HG02571 (cell line): ENCODE measurements around the gene CAMTA1.

ENCODE experiments used
- ATAC-seq: cut with Tn5 transposase; IDR thresholded peaks from one replicate; pipeline ENCODE4 v1.9.1; 2021; ENCODE audit warnings: mild to moderate bottlenecking, moderate library complexity; ENCODE audit not compliant: unreplicated experiment

Gene CAMTA1

DNA sequence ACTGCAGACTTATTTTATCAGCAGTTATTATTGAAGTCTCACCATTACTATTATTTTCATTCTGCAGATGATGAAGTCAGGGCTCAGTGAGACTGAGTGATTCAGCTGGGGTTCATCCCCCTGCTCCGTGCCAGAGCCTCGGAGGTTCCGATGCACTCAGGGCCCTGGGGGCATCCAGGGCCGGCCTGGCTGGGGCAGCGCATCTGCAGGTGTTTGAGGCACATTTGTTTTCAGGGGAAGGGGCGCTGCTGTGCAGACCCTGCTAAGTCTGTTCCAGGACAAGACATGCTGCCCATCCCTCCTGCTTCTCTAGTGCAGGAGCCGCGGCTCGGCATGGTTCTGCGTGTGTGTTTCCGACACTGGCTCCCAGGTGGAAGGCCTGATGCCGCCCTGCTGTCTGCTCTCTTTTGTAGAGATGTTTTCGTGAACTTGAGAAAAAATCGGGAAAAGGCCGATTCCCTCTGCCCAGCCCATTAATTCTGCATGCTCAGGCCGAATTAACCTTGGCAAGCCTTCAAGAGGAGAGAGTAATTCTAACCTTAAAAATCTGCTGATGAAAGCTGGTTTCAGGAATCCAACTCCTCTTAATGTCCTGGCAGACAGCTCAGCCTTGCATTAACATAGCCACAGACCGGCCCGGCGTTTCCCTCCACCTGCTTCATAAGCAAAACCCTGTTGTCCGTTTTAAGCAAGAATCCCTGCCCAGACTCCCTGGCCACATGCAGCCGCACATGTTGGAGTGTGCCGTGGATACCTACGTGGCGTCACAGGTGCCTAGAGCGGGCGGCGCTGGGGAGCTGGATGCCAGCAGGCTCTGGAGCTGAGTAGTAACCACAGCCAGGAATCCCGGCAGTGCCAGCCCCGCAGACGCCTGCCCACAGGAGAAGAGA is 669.9 kb downstream of the CAMTA1 start:
- no peak for ATAC-seq

DNA sequence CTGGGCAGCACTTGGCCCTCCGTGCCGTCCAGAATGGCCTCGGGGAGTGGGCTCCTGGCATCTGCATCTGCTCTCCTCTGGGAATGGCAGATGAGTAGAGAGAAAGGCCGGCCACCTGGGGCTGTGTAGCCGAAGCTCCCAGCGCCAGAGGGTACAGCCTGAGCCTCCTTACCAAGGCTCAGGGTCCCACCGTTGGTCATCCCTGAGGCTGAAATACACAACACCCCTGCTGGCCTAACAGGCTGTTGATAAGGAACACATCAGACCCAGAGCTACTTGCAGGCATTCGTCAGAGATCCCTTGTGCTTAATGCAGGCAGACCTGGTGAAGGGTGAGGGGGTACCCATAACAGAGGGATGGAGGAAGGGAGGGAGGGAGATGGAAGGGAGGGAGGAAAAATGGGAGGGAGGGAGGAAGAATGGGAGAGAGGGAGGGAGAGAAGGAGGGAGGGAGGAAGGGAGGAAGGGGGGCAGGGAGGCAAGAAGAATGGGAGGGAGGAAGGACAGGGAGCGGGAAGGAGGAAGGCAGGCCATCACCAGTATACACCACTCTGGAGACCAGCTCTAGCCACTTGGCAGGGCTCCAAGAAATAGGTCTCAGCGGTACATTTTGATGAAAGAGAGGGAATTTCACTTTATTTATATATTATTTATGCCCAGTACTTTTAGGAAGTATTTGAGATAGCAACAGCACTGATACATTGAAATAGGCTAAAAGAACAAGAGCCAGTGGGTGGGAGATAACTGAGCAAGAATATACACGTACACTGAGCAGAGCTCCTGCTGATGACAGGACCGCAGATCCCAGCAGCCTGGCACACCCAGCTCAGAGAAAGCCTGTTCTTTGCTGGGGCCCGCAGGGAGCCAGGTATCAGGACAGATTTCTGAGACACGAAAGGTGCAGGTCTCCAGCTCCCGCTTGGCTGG is 670.8 kb downstream of the CAMTA1 start:
- ATAC-seq = no peak

DNA sequence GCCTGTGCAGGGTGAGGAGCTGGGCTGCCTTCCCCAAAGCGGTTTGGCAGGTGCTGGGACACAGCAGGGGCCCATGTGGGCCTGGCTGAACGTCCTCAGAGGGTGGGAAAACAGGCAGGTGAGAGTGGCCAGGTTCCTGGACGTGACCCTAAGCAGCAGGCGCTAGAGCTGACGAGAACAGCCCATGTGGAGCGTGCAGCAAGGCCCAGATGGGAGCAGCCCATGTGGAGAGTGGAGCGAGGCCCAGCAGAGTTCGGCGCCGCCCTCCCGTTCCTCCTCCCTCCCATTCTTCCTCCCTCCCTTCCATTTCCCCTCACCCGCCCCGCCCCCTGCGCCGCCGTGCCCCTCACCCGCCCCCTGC is 671.4 kb downstream of the CAMTA1 start:
- no peak for ATAC-seq

DNA sequence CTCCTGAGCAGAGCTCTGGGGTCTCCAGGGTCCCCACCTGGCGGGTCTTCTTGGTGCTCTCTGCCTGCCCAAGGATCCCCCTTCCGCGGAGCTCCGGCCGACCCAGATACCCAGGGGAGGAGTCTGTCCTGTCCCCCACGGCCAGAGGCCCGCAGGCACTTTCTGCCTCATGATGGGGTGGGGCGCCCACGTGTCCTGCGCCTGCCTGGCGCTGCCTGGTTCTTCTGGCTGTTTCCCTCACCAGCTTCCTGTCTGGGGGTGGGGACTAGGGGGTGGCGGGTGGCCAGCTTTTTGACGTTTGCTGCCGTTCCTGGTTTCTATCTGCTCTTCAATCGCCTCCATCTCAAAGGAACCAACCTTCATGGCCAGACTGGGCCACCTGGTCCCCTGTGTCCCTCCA is 672.6 kb downstream of the CAMTA1 start:
- no peak for ATAC-seq

DNA sequence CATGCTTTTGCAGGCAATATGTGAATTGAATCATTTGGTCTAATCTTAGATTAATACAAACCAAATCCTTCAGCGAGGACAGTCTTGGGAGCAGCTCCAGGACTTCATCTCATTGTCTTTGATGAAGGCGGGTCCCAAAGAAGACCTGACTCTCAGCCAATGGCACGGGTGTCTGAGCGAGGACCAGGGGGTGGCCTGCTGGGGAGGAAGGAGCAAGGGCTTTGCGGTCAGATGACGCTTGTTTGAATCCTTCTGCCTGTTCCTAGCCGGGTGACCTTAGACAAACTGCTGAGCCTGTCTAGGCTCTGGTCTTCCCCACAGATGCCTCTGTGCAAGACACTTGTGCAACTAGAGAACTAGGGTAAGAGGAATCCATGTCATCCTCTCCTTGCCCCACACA is 673.7 kb downstream of the CAMTA1 start:
- ATAC-seq = no peak

DNA sequence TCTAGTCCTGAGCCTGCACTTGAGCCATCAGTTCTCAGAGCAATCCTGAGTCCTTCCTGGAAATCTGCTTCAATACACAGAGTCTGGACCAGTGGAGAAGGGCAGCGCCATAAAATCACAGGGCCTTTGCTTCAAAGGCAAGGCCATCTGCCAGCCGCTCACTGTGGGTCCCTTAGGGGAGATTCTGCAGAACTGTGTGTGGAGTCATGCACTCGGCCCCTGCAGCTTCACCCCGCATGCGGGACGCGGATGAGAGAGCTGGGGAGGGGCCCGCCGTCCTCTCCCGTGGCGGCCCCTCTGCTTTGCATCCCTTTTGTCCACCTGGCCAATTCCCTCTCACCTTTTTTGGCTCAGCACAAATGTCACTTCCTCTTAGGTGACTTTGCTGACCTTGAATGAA is 674.7 kb downstream of the CAMTA1 start:
- no peak for ATAC-seq

DNA sequence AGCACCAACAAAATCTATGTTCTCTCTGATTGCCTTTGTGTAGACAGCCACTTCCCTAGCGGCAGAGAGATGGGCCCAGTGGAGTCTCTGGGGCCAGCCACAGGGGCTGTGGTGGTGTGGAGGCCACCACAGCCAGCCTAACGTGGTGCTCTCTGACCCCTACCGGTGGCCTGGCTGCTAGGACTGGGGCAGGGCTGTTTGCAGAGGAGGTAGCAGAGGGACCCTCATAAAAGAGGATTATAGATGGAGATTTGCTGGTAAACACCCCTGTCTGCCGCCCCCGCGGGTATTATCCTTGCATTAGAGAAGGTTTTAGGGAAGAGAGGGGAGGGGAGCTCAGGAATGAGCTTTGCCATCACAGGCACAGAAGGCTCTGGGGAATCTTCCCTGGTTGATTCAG is 675.6 kb downstream of the CAMTA1 start:
- ATAC-seq = no peak

DNA sequence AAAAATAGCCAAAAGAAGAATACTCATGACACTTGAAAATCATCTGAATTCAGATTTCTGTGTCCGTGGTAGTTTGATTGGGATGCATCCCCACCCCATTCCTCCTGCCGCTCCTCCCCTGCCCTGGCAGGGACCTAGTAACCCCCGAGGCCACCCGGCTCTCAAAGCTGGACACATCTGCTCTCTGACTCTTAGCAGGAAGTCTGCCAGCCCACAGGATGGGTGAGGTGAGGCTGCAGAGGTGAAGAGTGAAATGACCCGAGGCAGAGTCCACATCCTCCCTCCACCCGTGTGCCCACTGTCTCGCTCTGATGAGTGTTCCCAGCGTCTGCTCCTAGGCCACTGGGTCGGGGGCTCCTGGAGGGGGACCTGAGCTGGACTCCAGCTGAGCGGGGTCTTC is 677.4 kb downstream of the CAMTA1 start:
- ATAC-seq = no peak

DNA sequence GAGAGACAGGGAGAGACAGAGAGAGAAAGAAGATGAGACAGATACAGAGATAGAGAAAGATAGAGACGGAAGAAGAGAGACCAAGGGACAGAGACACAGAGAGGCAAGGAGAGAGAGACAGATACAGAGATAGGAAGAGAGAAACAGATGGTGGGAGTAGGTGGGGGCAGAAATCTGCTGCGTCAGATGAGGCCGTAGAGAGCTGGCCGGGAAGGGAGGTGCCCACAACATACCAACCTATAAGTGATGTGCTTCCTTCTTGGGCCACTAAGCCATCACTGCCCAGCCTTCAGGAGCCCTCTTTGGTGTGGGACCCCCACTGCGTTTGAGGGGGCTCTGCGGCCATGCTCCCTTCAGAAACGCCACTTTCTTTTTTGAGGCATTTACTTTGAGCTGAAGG is 678.3 kb downstream of the CAMTA1 start:
- no peak for ATAC-seq

DNA sequence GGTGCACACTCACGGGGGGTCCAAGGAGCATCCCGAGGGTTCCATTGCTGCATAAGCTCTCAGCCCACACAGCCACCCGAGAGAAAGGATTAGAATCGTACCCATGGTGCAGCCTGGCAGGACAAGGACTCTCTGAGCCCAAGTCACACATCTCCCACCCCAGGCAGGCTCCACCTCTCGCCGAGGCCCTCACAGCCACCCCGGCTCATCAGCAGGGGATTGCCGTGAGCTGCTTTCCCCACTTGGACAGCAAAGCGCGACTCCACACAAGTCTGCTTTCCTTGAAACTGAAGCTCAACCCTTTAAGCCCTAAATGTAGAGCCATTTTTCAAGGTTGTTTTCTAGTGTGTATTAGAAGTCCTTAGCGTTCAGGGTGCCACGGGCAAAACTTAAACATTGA is 679.5 kb downstream of the CAMTA1 start:
- ATAC-seq = no peak

DNA sequence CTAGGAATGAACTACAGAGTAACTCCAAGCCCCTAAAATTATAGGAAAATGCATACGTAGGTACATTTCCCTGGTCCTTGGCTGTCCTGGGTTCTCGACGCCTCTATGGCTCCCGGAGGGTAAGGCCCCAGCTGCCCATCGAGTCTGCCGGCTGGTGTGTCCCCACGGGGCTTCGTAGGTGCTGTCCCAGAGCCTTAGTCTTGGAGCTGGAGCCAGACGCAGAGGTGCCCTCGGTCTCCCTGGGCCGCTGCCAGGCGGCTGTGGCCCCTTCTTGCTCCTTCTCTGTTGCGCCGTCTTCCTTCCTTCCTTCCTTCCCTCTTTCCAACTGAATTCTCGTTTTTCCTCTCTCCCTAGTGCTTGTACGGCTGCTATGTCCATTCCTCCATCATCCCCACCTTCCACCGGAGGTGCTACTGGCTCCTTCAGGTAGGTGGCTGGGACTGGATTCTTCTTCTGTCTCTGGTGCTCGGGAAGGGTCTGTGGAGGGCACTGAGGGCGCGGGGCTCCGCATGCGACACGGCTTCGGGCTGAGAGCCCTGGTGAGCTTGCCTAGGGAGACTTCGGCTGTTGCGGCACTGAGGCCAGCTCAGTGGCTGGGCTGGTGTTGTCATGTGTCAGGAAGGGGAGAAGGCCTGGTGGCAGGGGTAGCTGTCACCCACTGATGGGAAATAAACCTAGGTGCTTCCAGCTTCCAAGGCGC is 682.4 kb downstream of the CAMTA1 start:
- ATAC-seq = no peak

DNA sequence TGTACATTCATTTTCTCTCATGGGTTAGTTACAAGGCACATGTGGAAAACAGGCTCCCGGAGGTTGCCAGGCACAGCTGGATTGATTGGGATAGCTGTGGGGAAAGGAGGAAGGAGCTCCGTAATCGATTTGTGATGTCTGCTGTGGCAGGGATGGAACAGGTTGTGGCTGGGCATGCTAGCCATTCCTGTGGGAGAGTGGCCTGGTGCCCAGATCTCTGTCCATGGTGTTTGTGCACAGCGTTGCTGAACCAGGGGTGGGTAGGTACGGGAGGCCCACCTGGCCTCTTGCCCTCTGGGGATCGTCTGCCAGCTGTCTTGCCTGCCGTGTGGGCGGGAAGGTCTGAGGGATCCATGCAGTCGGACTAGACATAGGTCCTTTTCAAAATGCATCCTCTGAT is 683.0 kb downstream of the CAMTA1 start:
- no peak for ATAC-seq

DNA sequence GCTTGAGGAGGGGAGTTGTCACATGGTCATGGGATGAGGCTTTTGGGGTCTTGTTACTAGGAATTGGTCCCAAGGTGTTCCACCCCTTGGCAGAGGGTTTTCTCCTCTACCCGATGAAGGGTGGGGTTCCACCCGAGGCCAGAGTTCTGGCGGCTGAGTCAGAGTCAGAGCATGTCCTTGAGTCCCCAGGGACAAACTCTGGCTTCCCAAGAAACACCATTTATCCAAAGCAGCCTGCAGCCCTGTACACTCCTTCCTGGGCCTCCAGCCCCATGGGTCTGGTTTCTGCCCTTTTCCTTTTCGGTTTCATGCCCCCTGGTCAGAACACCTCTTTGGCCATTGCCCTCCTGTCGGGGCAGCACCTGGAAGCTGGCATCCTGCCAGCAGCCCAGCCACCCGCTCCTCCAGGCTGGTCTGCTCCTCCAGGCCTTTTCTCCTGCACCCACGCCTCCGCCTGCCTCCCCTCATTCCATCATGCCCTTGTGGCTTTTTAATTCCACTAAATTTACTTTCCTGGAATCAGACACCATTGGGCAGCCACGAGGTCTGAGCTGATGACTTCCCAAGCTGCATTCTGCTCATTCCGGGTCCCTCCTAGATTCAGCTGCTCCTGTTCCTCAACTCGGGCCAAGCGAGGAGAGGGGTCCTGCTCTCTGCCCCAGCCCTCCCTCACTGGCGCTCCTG is 684.1 kb downstream of the CAMTA1 start:
- no peak for ATAC-seq

DNA sequence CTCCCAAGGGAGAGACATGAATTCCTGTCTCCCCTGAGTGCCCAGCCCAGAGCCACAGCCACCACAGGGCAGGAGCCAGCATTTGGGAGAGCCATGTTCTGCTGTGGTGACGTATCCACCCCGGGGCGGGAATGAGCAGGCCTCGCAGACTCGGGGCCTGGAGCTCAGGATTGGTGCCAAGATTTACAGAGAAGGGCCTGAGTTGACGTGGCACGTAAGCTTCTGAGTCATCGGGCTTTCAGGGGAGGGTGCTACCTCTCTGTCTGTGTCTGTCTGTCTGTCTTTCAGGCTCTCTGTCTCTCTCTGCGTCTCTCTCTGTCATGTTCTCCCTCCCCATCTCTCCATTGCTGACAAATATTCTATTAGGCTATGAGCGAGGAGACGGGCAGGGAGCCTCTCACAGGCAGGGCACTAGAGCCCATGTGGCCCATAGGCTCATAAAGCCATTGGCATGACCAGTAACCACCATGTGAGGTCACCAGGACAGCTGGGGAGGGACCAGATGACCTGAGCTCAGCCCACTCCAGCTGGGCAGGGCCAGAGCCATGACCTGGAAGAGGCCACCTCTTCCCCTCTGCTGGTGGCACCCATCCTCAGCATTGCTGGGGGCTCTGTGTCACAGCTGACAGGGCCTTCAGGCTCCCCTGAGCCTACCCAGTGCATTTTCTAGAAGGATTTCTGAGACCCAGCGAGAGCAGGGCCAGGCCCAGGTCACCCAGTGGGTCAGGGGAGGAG is 685.8 kb downstream of the CAMTA1 start:
- no peak for ATAC-seq

DNA sequence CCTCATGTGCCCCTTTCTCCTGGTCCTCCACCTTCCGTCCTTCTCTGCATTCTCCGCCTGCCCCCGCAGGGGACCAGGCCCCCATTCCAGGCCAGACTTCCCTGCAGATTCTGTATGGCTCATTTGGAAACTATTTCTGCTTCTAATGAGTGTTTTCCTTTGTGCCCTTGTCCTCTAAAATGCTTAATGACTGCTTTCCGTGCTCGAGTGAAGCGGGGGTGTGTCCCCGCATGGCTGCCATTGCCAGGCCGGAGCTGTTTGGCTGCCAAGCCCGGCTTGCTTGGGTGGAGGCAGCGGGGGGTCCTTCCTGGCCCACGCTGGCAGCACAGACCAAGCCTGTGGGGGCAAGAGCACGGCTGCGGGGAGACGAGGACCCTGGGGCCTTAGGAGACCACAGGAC is 686.6 kb downstream of the CAMTA1 start:
- ATAC-seq = no peak

DNA sequence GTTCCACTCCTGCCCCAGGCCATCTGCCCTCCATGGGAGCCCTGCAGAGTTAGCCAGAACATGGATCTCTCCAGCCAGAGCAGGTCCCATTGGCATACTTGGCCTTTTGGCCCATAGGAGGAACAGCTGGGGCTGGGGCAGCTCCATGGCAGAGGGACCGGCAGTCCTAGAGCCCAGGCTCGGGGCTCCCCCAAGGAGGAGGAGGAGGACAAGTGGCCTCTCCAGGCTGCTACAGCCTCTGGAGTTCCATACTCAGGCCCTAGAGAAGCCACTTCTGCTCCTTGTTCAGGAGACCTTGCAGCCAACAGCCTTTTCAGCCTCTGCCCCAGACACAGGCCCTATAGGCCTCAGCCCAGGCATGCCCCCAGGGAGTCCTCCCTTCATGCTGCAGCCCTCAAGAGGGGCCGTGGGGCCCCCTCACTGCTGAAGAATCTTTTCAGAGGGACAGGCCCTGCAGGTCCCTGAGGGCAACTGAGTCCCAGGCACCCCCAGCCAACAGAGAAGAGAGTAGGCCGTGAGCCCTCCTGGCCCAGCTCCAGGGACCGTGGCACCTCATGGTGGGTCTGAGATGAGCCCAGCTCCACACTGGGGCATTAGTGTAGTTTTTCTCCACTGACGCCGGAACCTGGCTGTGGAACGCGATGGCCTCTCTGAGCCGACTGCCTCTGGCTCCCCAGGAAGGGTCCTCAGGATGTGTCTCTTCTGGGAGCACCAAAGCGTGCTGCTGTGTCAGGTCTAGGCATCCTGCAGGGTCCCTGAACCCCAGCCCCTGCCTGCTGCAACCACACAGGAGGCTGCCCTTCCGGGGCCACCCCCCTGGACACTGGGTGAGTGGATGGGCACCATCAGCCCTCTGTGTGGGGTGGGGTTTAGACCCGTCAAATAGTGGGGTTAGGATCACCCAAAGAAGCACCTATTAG is 688.2 kb downstream of the CAMTA1 start:
- ATAC-seq = no peak

DNA sequence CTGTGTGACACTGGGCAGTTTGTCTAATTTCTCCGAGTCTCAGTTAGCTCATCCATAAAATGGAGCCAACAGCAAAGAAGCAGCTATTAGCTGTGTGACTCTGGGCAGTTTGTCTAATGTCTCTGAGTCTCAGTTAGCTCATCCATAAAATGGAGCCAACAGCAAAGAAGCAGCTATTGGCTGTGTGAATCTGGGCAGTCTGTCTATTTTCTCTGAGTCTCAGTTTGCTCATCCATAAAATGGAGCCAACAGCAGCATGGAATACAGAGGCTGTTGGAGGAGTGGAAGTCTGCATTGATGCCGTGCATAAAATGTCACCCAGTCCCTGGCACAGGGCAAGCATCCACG is 688.9 kb downstream of the CAMTA1 start:
- no peak for ATAC-seq

DNA sequence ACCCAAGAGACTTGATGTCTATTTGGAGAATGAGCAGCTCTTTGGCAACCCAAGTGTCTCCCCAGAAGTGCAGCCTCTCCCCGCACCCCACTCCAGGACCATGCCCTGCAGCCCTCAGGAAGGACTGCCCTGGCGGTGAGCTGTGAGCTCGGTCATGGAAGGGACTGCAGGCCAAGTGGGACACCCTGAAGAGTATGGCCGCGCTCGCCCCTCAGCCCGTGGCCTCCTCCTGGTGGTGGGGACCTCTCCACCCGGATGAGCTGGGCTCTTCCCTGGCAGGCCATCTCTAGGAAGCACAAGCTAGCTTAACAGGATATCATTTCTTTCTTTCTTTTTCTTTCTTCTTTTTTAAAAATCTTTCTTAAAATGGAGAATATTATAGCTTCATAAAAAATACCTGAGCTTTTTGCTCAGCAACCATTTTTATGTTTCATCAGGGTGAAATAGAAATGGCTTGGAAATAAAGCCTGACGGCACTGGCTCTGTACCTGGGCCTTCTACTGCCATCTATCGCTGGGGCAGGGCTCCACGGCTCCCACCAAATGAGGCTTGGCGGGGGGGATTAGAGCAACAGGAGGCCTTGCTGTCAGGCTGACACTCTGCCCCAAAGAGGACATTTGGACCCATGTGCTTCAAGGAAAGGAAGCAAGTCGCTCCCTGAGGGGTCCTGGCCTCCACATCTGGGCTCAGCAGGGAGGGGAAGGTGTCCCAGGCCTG is 689.7 kb downstream of the CAMTA1 start:
- ATAC-seq = no peak

DNA sequence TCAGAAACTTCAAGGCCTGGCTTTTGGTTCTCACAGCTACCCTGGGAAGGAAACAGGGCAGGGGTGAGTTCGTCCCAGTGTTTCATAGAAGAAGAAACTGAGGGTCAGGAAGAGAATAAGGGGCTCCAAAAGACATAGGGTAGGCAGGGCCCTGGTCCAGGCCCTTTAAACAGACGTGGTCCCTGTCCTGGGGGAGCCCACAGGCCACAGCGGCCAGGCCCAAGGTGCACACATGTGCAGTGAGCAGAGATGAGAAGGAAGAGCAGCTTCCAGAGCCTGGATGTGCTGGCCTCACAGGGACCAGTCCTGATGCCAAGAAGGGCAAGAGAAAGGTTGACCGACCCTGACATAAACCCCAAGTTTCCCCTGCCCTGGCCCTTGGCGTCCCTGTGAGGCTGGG is 690.4 kb downstream of the CAMTA1 start:
- no peak for ATAC-seq
